Measurements from ENCODE around the gene PLEK.

PLEK gene

GRCh38 chr2:68416081-68416675 lies 51.1 kb downstream of the PLEK start:
- TF ChIP-seq, protein P1, sequence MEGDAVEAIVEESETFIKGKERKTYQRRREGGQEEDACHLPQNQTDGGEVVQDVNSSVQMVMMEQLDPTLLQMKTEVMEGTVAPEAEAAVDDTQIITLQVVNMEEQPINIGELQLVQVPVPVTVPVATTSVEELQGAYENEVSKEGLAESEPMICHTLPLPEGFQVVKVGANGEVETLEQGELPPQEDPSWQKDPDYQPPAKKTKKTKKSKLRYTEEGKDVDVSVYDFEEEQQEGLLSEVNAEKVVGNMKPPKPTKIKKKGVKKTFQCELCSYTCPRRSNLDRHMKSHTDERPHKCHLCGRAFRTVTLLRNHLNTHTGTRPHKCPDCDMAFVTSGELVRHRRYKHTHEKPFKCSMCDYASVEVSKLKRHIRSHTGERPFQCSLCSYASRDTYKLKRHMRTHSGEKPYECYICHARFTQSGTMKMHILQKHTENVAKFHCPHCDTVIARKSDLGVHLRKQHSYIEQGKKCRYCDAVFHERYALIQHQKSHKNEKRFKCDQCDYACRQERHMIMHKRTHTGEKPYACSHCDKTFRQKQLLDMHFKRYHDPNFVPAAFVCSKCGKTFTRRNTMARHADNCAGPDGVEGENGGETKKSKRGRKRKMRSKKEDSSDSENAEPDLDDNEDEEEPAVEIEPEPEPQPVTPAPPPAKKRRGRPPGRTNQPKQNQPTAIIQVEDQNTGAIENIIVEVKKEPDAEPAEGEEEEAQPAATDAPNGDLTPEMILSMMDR (IDR thresholded peaks at IDR 0.05), result no peak

GRCh38 chr2:68417926-68418325 lies 52.8 kb downstream of the PLEK start:
- TF ChIP-seq, protein P1 (IDR thresholded peaks at IDR 0.05), result no peak

DNA sequence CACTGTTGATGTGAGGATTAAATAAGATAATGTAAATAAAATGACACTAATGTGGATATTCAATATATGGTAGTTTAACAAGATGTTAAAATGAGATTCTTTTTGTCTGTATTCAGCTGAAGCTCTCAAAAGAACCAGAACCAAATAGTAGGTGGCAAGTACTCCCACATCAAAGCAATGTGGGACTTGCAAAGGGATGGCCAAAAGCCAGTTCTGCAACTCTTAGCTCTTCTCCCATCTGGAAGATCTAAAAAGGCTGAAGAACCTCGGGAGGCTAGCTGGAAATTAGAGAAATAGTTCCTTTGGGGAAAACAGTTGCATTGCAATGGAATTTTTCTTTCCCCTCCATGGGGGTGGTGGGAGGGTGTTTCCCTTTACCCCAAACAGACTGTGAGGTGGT lies 53.3 kb downstream of the PLEK start:
- TF ChIP-seq, protein P1 (IDR thresholded peaks at IDR 0.05), result no peak

GRCh38 chr2:68418855-68419254 lies 53.8 kb downstream of the PLEK start:
- TF ChIP-seq, protein P1 (IDR thresholded peaks at IDR 0.05), result no peak

GRCh38 chr2:68420254-68420910 lies 55.3 kb downstream of the PLEK start:
- TF ChIP-seq, protein P1 (IDR thresholded peaks at IDR 0.05), result no peak

DNA sequence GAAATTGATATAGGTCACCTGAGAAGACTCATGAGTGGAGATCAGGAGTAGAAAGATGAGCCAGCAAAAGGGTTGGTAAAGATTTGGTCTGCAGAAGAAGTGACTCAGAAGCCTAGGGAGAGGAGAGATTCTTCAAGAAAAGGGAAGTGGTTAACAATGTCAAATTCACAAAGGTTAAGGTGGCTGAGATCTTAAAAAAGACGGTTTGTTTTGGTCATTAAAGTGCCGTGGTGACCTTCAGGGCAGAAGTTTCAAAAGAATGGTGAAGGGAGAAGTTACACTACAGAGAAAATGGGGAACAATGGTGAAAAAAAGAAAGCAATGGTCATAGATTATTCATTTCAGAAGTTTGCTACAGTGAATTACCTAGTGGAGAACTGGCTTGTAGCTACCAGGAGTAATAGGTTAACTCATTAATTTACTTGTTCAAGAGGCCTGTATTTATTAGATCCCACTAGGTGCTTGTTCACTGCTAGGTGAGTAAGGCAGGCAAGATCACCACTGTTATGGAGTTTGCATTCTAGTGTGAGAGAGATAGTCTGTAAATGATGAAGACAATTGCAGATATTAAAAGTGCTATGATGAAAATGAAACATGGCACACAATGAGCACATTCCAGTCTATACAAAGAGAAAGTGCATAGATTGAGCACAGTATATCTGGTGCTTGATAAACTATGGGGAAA lies 59.0 kb downstream of the PLEK start:
- TF ChIP-seq, protein P1 (IDR thresholded peaks at IDR 0.05), result no peak

DNA sequence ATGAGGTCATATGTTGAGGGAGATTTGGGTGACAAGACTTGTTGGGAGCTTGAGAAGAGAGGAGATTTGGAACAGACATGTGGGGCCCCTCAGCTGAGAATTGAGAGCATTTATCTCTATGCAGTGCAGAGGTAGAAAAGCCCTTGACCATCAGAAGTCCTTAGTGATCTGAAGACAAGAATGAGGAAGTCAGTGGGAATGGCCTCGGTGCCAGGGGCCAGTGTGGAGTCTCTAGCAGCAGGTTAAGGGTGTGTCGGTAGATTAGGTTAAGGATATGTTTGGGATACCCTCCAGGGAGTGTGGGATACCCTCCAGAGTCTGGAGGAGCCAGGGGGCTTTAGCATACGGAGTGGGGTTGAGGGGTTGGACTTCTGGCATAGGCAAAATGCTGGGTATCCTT lies 60.4 kb downstream of the PLEK start:
- TF ChIP-seq, protein P1 (IDR thresholded peaks at IDR 0.05), result no peak

Data from LNCAP (cell line).